Ramos (cell line): Measurements from ENCODE around the gene SPOPL.
"Not testable (repeated sequence)": the region's sequence is repeated elsewhere in the genome, so short reads cannot be mapped to it uniquely, and the experiment has no call there.

Source experiments
- in situ Hi-C: fragments of 300-500 bp; cut with MboI; formaldehyde crosslinking; loops from one replicate; pipeline ENCODE4 v1.14.3; 2022; ENCODE audit warnings: low sequenced_read_pairs; ENCODE audit not compliant: unreplicated experiment

The SPOPL gene

DNA sequence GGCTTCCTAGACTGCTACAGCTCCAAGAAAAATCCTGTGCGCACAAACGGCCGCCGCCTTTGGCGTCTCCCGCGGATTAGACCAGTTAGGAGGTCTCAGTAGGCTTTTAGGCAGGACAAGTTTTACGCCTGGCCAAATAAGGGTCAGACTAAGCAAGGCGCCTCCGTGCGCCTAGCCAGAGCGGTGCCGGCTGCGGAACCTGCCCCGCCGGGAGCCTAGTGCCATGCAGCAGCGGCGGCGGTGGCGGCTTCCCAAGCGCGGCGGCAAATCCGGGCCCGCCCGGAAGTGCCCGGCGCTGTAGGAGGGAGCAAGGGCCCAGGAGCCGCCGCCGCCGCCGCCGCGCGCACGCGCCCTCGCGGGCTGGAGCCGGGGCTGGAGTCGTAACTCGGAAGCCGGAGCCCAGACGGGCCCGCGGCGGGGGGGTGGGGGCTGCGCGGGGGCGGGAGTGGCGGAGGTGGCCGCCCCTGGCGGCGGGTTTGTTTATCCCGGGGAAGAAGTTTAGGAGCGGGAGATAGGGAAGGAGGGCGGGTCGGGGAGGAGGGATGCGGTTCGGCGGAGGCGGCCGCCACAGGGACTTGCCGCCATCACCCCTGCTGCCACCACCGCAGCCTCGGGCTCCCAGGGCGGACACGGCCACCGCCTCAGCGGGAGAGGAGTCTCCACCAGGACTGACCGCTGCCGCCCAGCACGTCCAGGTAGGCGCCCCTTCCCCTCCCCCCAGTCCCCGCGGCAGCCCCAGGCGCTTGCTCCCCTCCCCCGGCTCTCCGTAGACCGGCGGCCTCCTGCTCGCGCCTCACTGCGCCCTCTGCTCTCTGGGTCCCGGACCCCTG lies at the start of gene SPOPL:
Gene SPOPL (plus strand): TSS at position 346 of the 830 bp plus-strand sequence. CDS start 48,447 bp downstream, outside the sequence.
- in situ Hi-C loops = no loop called here

DNA sequence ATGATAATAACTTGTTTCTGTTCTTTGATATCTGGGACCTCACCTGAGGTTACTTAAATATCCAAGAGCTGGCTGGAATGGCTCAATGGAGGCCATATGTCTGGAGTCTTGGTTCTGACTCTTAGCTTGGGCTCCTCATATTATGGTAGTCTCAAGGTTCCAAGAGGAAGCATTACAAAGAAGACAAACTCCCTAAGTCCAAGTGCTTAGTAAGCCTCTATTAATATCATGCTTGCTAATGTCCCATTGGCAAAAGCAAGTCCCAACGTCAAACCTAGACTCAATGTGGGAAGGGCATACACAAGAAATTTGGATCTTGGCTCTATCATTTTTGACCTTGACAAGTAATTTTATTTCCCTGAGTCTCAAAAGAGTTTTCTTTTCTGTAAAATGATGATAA lies 49.2 kb upstream of the SPOPL start:
- in situ Hi-C loops = no loop called here

- in situ Hi-C loops = no loop called here
These were observed 47.8 kb upstream of the SPOPL start for GRCh38 chr2:138453815-138454214.

- in situ Hi-C loops = no loop called here
These were observed 46.8 kb upstream of the SPOPL start for GRCh38 chr2:138454761-138455160.

GRCh38 chr2:138455275-138455674 lies 46.3 kb upstream of the SPOPL start:
- in situ Hi-C loops = no loop called here

- in situ Hi-C loops = no loop called here
These were observed 45.9 kb upstream of the SPOPL start for GRCh38 chr2:138455691-138456090.

- in situ Hi-C loops = not testable (repeated sequence)
These were observed 38.9 kb upstream of the SPOPL start for GRCh38 chr2:138462689-138463088.

GRCh38 chr2:138468617-138469016 lies 33.0 kb upstream of the SPOPL start:
- in situ Hi-C loops = no loop called here

- in situ Hi-C loops = no loop called here
These were observed 32.2 kb upstream of the SPOPL start for GRCh38 chr2:138469411-138469810.

GRCh38 chr2:138470941-138471340 lies 30.6 kb upstream of the SPOPL start:
- in situ Hi-C loops = no loop called here

DNA sequence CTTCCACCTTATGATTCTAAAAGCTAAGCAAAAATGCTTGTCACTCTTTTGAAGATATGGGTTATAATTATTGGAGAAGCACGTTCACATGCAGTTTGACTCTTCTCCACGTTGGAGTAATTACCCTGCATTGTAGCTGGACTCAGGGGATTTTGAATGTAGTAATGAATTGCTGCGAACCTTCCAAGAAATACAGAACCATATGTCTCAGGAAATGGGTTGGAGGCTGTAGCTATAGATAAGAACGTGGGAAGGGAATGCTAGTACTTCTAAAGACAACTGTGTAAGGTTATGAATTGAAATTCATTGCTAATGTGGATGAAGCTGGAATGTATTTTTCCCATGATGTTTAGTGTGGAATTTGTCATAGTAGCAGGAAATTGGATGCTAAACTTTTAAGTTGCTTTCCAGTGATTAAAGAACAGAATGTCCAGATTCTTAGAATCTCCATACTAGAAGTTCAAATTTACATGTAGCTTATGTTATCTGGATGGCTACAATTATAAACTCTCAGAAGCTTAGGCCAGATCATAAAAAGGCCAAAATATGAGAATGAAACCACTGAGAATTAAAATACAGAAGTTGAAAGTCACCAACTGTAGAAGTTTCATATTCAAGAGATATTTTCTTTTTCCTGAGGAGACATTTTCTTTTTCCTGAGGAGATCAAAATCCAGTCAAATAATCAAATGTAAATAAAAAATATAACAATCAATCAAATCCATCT lies 27.3 kb upstream of the SPOPL start:
- in situ Hi-C loops = no loop called here

DNA sequence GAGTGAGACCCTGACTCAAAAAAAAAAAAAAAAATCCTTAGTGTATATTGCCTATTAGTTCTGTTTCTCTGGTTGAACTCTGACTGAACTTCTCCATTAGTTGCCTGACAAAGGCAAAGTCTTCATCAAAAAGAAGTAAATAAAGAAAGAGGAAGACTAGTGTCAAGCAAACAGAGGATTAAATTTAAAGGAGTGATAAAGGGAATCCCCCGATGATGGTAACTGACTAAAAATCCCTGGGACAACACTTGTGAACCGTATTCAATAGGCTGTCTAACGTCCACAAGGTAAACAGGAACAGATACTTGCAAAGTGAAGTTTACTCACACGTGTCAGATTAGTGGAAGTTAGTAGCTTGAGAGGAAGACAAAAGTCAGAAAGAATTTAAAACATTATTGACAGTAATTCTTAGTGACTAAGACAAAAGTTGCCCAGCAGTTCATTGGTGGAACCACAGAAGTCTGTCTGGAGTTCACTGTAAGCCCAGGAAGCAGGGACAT lies 26.2 kb upstream of the SPOPL start:
- in situ Hi-C loops = no loop called here

GRCh38 chr2:138476186-138476585 lies 25.4 kb upstream of the SPOPL start:
- in situ Hi-C loops = no loop called here

- in situ Hi-C loops = no loop called here
These were observed 24.6 kb upstream of the SPOPL start for GRCh38 chr2:138476940-138477339.

DNA sequence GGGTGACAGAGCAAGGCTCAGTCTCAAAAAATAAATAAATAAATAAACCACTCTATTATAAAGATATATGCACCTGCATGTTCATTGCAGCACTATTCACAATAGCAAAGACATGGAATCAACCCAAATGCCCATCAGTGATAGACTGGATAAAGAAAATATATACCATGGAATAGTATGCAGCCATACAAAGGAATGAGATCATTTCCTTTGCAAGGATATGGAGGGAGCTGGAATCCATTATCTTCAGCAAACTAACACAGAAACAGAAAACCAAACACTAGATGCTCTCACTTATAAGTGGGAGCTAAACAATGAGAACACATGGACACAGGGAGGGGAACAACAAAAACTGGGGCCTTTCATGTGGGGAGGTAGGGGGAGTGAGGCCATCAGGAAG lies 18.8 kb upstream of the SPOPL start:
- in situ Hi-C loops = not testable (repeated sequence)

GRCh38 chr2:138485019-138485418 lies 16.6 kb upstream of the SPOPL start:
- in situ Hi-C loops = no loop called here

DNA sequence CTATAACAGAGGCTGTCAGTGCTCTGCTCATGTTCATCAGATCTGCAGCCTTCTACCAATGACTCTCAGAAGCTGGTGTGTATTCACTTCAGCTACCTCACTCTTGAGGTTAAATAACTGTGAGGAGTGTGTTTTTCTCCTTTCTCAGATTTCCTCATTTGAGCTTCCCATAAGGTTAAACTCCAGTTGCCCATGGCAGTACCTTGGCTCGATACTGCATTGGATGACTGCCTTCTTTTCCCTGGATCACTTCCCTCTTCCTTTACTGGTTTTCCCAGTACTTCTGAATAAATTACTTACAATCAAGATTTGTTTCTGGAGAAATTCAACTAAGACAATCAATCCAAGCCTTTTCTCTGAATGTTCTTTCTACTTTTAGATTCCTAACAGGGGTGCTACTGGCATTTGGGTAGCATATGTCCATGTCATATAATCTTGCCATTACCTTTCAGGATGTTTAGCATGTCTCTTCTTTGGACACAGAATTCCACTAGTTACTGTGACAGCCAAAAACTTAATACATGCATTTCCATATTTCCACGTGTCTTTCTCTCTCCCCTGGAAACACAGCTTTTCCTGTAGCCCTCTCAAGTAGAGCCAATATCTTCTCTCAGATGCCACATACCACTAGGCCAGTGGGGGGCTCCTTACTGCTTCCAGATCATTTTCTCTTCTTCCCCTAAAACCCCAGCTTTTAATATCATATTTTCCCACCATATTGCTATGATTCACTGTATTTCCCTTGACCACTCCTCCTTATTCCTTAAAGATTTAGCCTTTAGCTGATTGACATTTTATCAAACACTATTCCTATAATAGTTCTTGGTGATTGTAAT lies 15.0 kb upstream of the SPOPL start:
- in situ Hi-C loops = no loop called here

DNA sequence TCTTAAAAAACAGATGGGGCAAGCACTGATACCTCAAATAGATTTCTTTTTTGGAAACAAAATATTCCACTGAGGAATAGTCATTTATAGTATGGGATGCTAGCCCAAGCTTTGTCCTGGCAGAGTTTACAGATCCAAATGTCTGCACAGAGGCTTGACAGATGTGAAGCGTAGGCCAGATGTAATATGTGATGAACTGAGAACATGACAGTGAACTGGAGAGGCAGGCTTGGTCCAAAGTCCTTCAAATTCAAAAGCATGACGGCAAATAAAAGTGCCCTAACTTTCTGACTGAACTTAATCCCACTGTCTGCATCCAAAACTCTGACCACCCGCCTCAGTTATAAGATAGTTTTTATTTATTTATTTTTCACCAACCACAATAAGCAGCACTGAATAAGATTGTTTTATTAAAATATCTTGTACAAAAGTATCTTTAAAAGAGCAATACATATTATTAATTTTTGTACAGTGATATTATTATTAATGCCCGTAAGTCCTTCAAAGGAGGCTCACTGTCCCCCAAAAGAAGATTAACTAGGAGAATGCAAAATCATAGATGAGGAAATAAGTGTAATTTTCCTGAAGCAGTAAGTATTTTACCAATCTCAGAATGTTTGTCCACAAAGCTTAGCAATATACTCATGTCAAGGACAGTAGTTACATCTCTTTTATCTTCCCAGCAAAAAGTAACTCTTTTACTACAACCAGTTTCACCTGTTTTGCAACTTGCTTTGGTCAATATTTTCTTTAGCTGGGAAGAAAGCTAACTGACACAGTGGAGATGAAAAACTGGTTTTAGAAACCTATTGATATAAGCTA lies 10.7 kb upstream of the SPOPL start:
- in situ Hi-C loops = no loop called here

GRCh38 chr2:138491495-138491862 lies 10.1 kb upstream of the SPOPL start:
- in situ Hi-C loops = no loop called here

DNA sequence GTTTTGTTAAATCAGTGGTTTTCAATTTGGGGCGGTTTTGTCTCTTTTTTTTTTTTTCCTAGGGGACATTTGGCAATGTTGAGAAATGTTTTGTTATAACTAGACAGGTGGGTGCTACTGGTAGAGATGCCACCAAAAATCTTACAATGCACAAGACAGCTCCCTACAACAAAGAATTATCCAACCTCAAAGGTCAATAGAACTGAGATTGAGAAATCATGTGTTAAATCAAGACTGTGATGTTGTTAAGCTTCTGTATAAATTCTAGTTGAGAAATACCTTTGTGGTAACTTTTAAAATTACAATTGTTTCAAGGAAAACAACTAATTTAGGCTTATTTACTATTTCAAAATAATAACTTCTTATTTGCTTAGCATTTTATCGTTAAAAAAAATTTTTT lies 9.4 kb upstream of the SPOPL start:
- in situ Hi-C loops = no loop called here
